ENCODE data around the gene AOPEP.

The AOPEP gene

GRCh38 chr9:94802793-94803192 lies 76.3 kb downstream of the AOPEP start:
- Histone ChIP-seq H3K36me3 (replicated peaks) (no peaks in the 10 kb centered on the region), H3K27ac (no peak overlapping the region), H3K27me3 (replicated peaks) (no peaks in the 10 kb centered on the region), H3K4me3 (ENCODE audit: low read depth, low read length) (no peak overlapping the region)
- TF ChIP-seq CTCF (IDR thresholded peaks at IDR 0.05; ENCODE audit: low read depth, low read length, missing control alignments): no peak
- DNase-seq: peak; percentile 47
- in situ Hi-C loops (cut with HindIII; ENCODE audit: low pct_ligation_motif_present, low sequenced_read_pairs): no loop called here

GRCh38 chr9:94804316-94804715 lies 77.8 kb downstream of the AOPEP start:
- no peak for DNase-seq
- no peaks in the 10 kb centered on the region for H3K27me3 ChIP-seq (replicated peaks)
- H3K4me3 ChIP-seq (ENCODE audit: low read depth, low read length): no peak overlapping the region
- TF ChIP-seq CTCF (IDR thresholded peaks at IDR 0.05; ENCODE audit: low read depth, low read length, missing control alignments): no peak
- H3K27ac ChIP-seq: no peak overlapping the region
- in situ Hi-C loops (cut with HindIII; ENCODE audit: low pct_ligation_motif_present, low sequenced_read_pairs): no loop called here
- no peaks in the 10 kb centered on the region for H3K36me3 ChIP-seq (replicated peaks)

- Histone ChIP-seq H3K27me3 (replicated peaks) (no peaks in the 10 kb centered on the region), H3K4me3 (ENCODE audit: low read depth, low read length) (no peak overlapping the region), H3K27ac (no peak overlapping the region), H3K36me3 (replicated peaks) (no peaks in the 10 kb centered on the region)
- DNase-seq: no peak
- no peak for TF ChIP-seq CTCF (IDR thresholded peaks at IDR 0.05; ENCODE audit: low read depth, low read length, missing control alignments)
- in situ Hi-C loops (cut with HindIII; ENCODE audit: low pct_ligation_motif_present, low sequenced_read_pairs): no loop called here
Observed at GRCh38 chr9:94805051-94805489, 78.6 kb downstream of the AOPEP start.

- in situ Hi-C loops (cut with HindIII; ENCODE audit: low pct_ligation_motif_present, low sequenced_read_pairs): no loop called here
- H3K4me3 ChIP-seq (ENCODE audit: low read depth, low read length): no peak overlapping the region
- H3K27me3 ChIP-seq (replicated peaks): no peaks in the 10 kb centered on the region
- no peaks in the 10 kb centered on the region for H3K36me3 ChIP-seq (replicated peaks)
- H3K27ac ChIP-seq: peak overlapping the region; percentile 5
- no peak for TF ChIP-seq CTCF (IDR thresholded peaks at IDR 0.05; ENCODE audit: low read depth, low read length, missing control alignments)
- DNase-seq: peak; percentile 68
Observed at GRCh38 chr9:94805585-94805984, 79.1 kb downstream of the AOPEP start.

- Histone ChIP-seq H3K27me3 (replicated peaks) (no peaks in the 10 kb centered on the region), H3K27ac (no peak overlapping the region), H3K36me3 (replicated peaks) (no peaks in the 10 kb centered on the region), H3K4me3 (ENCODE audit: low read depth, low read length) (no peak overlapping the region)
- no peak for TF ChIP-seq CTCF (IDR thresholded peaks at IDR 0.05; ENCODE audit: low read depth, low read length, missing control alignments)
- in situ Hi-C loops (cut with HindIII; ENCODE audit: low pct_ligation_motif_present, low sequenced_read_pairs): no loop called here
- DNase-seq: no peak
Observed at GRCh38 chr9:94806307-94806893, 79.9 kb downstream of the AOPEP start.

- no peak for TF ChIP-seq CTCF (IDR thresholded peaks at IDR 0.05; ENCODE audit: low read depth, low read length, missing control alignments)
- Histone ChIP-seq H3K27ac (no peak overlapping the region), H3K4me3 (ENCODE audit: low read depth, low read length) (no peak overlapping the region), H3K27me3 (replicated peaks) (no peaks in the 10 kb centered on the region), H3K36me3 (replicated peaks) (no peaks in the 10 kb centered on the region)
- in situ Hi-C loops (cut with HindIII; ENCODE audit: low pct_ligation_motif_present, low sequenced_read_pairs): no loop called here
- DNase-seq: no peak
Observed at GRCh38 chr9:94807556-94807955, 81.1 kb downstream of the AOPEP start.

Data from brain microvascular endothelial cell (primary cell).